K562 (cell line): Measurements from ENCODE around the gene OBSCN. TPM values are rescaled to one million over a fixed set of nuclear protein-coding genes. Genes with fewer than 3 reads are reported as not detected.
A peak's percentile ranks its signal among the peaks of the same experiment; 100 is the strongest.

Experiments used
- ATAC-seq: fragments of 200-7000 bp; cut with Tn5 transposase; 3 replicates; pipeline ENCODE4 v1.9.1; 2020; ENCODE audit warnings: moderate library complexity
- BruUV-seq: library from RNA; stranded (reverse); fragments of 400-500 nt; replicated peaks from 2 replicates; lab custom pipeline; 2021; lab: Mats Ljungman, UMichigan
- CTCF ChIA-PET: fragments of 300-600 bp; formaldehyde crosslinking; extraction: SDS; loops from one replicate; lab custom pipeline; 2021; ENCODE audit warnings: low intra/inter-chr PET ratio; lab: Yijun Ruan, JAX
- POLR2A ChIA-PET: fragments of 300-600, 350-650 bp; sonication (Branson Sonifier 250); formaldehyde crosslinking; extraction: SDS; loops from one replicate; lab custom pipeline; 2021; ENCODE audit warnings: antibody characterized with exemption, inconsistent platforms; lab: Yijun Ruan, JAX
- DNase-seq, 4 experiments: peaks; one replicate each; pipeline versions ENCODE4 v3.0.0 to v3.0.0-alpha.2; 2011 to 2018; ENCODE audit warnings: low spot score in 3 of 4, mixed read lengths in 3 of 4; ENCODE audit errors: extremely low read depth in 1 of 4
- FAIRE-seq: peaks from 2 replicates; lab custom pipeline; 2011; peaks lifted over from hg19 to GRCh38; lab: Jason Lieb, UNC
- H2AFZ ChIP-seq: 2 replicates; pipeline ENCODE4 v1.6.0; 2011; ENCODE audit warnings: low read depth, low read length, control low read depth, inconsistent platforms
- H3K27ac ChIP-seq: fragments of 200-600 bp; 3 replicates; pipeline ENCODE4 v1.8.0; 2011; ENCODE audit warnings: low read depth, mild to moderate bottlenecking, control low read depth, inconsistent platforms, low read length, moderate library complexity, mixed read lengths; ENCODE audit errors: extremely low read depth
- H3K27me3 ChIP-seq, 2 experiments: fragments of 300-600 bp in 1 of 2; 2 replicates in 1 of 2; 3 replicates in 1 of 2; pipeline versions ENCODE4 v1.6.0 to v1.8.0; 2011; ENCODE audit warnings: inconsistent platforms in 2 of 2, low read length in 2 of 2, mild to moderate bottlenecking in 1 of 2, mixed read lengths in 1 of 2, moderate library complexity in 1 of 2; ENCODE audit not compliant: control insufficient read depth in 2 of 2, insufficient read depth in 2 of 2
- H3K36me3 ChIP-seq: fragments of 300-600 bp; 3 replicates; pipeline ENCODE4 v1.8.0; 2011; ENCODE audit warnings: mild to moderate bottlenecking, low read length, inconsistent platforms; ENCODE audit not compliant: control insufficient read depth, insufficient read depth
- H3K4me1 ChIP-seq, 2 experiments: fragments of 200-600 bp in 1 of 2; replicated peaks in 1 of 2; 2 replicates in 1 of 2; 3 replicates in 1 of 2; pipeline versions ENCODE4 v1.5.1 to v1.8.0; 2011; ENCODE audit warnings: inconsistent platforms in 2 of 2, low read length in 2 of 2, mild to moderate bottlenecking in 1 of 2, mixed read lengths in 1 of 2, moderate library complexity in 1 of 2; ENCODE audit not compliant: control insufficient read depth in 2 of 2, insufficient read depth in 2 of 2
- H3K4me2 ChIP-seq: 2 replicates; pipeline ENCODE4 v1.6.1; 2011; ENCODE audit warnings: low read length, control low read depth, inconsistent platforms, mixed read lengths; ENCODE audit not compliant: insufficient read depth
- H3K4me3 ChIP-seq: fragments of 200-600 bp; sonication (generic), shearing (Covaris generic); 2 replicates; pipeline ENCODE4 v1.5.1; 2016; ENCODE audit warnings: control low read depth, inconsistent platforms
- H3K79me2 ChIP-seq: fragments of 200-600 bp; 3 replicates; pipeline ENCODE4 v1.8.0; 2011; ENCODE audit warnings: low read length, inconsistent platforms; ENCODE audit not compliant: control insufficient read depth, insufficient read depth
- H3K9ac ChIP-seq, 2 experiments: 2 replicates each; pipeline versions ENCODE4 v1.6.0 to v1.6.1; 2011; ENCODE audit warnings: low read depth in 2 of 2, low read length in 2 of 2, control low read depth in 1 of 2, inconsistent platforms in 1 of 2, mild to moderate bottlenecking in 1 of 2, mixed read lengths in 1 of 2; ENCODE audit not compliant: insufficient read depth in 1 of 2
- H3K9me1 ChIP-seq: one replicate; pipeline ENCODE4 v1.6.0; 2011; ENCODE audit warnings: inconsistent platforms, mild to moderate bottlenecking, low read length, moderate library complexity; ENCODE audit not compliant: control insufficient read depth, insufficient read depth
- H3K9me3 ChIP-seq: replicated peaks from 2 replicates; pipeline ENCODE4 v1.5.1; 2011; ENCODE audit warnings: low read depth, low read length, inconsistent platforms; ENCODE audit not compliant: control insufficient read depth, insufficient read depth
- H4K20me1 ChIP-seq: replicated peaks from 2 replicates; pipeline ENCODE4 v1.6.1; 2011; ENCODE audit warnings: low read length, inconsistent platforms, mixed read lengths; ENCODE audit not compliant: control insufficient read depth, insufficient read depth
- CREB5 ChIP-seq: fragments of 250-450 bp; sonication (Bioruptor Pico); IDR thresholded peaks from 2 replicates; pipeline ENCODE4 v1.5.0; 2020; ENCODE audit warnings: mild to moderate bottlenecking
- NBN ChIP-seq: fragments of 450-650 bp; IDR thresholded peaks from 2 replicates; pipeline ENCODE4 v1.6.1; 2016; ENCODE audit warnings: low read depth, mild to moderate bottlenecking
- NKRF ChIP-seq: fragments of 450-650 bp; IDR thresholded peaks from 2 replicates; pipeline ENCODE4 v1.6.1; 2016; ENCODE audit warnings: borderline replicate concordance
- PRMT5 ChIP-seq: sonication (generic); formaldehyde crosslinking; IDR thresholded peaks from 2 replicates; pipeline ENCODE4 v1.5.0; 2020; ENCODE audit warnings: missing genetic modification reagents
- THRAP3 ChIP-seq: fragments of 450-650 bp; IDR thresholded peaks from 2 replicates; pipeline ENCODE4 v1.6.1; 2016; ENCODE audit warnings: mild to moderate bottlenecking, inconsistent platforms, borderline replicate concordance
- TRIM25 ChIP-seq: fragments of 450-650 bp; IDR thresholded peaks from 2 replicates; pipeline ENCODE4 v1.7.0; 2016; ENCODE audit warnings: borderline replicate concordance
- ZNF277 ChIP-seq: fragments of 250-450 bp; sonication (Bioruptor Pico); IDR thresholded peaks from 2 replicates; pipeline ENCODE4 v1.8.0; 2022; ENCODE audit warnings: inconsistent platforms, mild to moderate bottlenecking, moderate library complexity, borderline replicate concordance
- ZNF449 ChIP-seq: fragments of 250-450 bp; sonication (Bioruptor Pico); IDR thresholded peaks from 2 replicates; pipeline ENCODE4 v1.8.0; 2022; ENCODE audit warnings: moderate library complexity, mild to moderate bottlenecking, inconsistent platforms
- ZNF740 ChIP-seq, 3 experiments: fragments of 200-800 bp in 1 of 3; sonication (Bioruptor generic) in 1 of 3; sonication (generic) in 1 of 3; formaldehyde crosslinking in 1 of 3; IDR thresholded peaks; 2 replicates each; pipeline versions ENCODE4 v1.6.1 to v1.8.0; 2016 to 2022; ENCODE audit warnings: mild to moderate bottlenecking in 2 of 3, missing compliant biosample characterization in 2 of 3, missing genetic modification characterization in 2 of 3, missing genetic modification reagents in 1 of 3
- WGBS: fragments of 100-300 bp; shearing (Covaris generic); methylation state at CpG from one replicate; pipeline ENCODE4 v1.1.6; 2016; ENCODE audit warnings: low coverage, mixed read lengths; ENCODE audit not compliant: insufficient coverage; ENCODE audit errors: missing lambda C conversion rate; 5-methylcytosine and 5-hydroxymethylcytosine counted together
- in situ Hi-C: fragments of 300-500 bp; cut with MboI; formaldehyde crosslinking; loops from 4 replicates; pipeline ENCODE4 v1.15.0; 2018; ENCODE audit warnings: inconsistent platforms, mixed read lengths
- intact Hi-C: fragments of 100-400 bp; cut with micrococcal nuclease; formaldehyde crosslinking; loops from 2 replicates; pipeline ENCODE4 v1.14.2; 2022
- polyA plus RNA-seq, 8 experiments: library from polyadenylated mRNA; depleted of rRNA in 4 of 8; stranded (reverse) in 5 of 8; unstranded in 3 of 8; fragments of >200 nt; fragmentation: Nextera tagmentation in 2 of 8; fragmentation: Illumina TruSeq in 1 of 8; extraction: Ambion mirVana in 2 of 8; extraction: Trizol in 1 of 8; gene quantifications; 2 replicates each; pipeline versions ENCODE4 v1.2.1 to v1.2.3, GENCODE V29; 2011 to 2014; ENCODE audit warnings: inconsistent platforms in 1 of 8, missing spikeins in 1 of 8
- total RNA-seq, 7 experiments: library from RNA; depleted of rRNA in 6 of 7; stranded (reverse); fragments of >200 nt in 6 of 7; fragmentation: Illumina TruSeq in 2 of 7; extraction: Trizol in 2 of 7; gene quantifications; 2 replicates each; pipeline versions ENCODE4 v1.2.1 to v1.2.3, GENCODE V29; 2011 to 2021; ENCODE audit warnings: low replicate concordance in 1 of 7

Gene OBSCN
- total and polyA plus RNA-seq, 9 of the 15 experiments (the other 6 are each of a cell fraction or from before 2014, with no cell fraction given): 0.18 to 19.7 (median 3.6) TPM

GRCh38 chr1:228278432-228278941 lies 70.6 kb downstream of the OBSCN start:
- no peak overlapping the region for H3K4me2 ChIP-seq
- no peak overlapping the region for H2AFZ ChIP-seq
- in situ Hi-C loops: no loop called here
- no peaks in the 10 kb centered on the region for H3K9me3 ChIP-seq
- no peak overlapping the region for H3K27ac ChIP-seq
- 64% methylated on average over 20 of the region's 21 CpGs for WGBS
- peaks cover 6% of the 10 kb centered on the region for H3K9me1 ChIP-seq
- intact Hi-C loops: no loop called here
- ChIA-PET CTCF (no interaction called here), POLR2A (interaction anchor here (0.6 to 1.0 kb wide), 4 partner anchors 8 to 16 kb away, joined by 3 to 4 read pairs (median 4); no protein-coding TSS in a partner anchor)
- no peak for DNase-seq
- no TSS peak for BruUV-seq
- H3K79me2 ChIP-seq: peaks cover 2% of the 10 kb centered on the region; the same call in 1 of the 3 replicates
- H3K27me3 ChIP-seq: no peaks in the 10 kb centered on the region
- TF ChIP-seq THRAP3 (no peak), ZNF449 (no peak), NBN (no peak), PRMT5 (no peak), TRIM25 (no peak), CREB5 (no peak), ZNF740 (CRISPR knock-in tag; IDR thresholded peaks at IDR 0.05) (no peak), ZNF740 (tag; IDR thresholded peaks at IDR 0.05) (no peak), NKRF (no peak), ZNF277 (CRISPR knock-in tag) (no peak)
- TF ChIP-seq, all 486 proteins: peak for 0
- Histone ChIP-seq H3K9ac (0 out of 4 replicates have a peak overlapping the region, but pooled peaks of 1 of the 2 experiments have one; percentile 39), H3K4me3 (no peak overlapping the region), H3K36me3 (peaks cover 7% of the 10 kb centered on the region; the same call in 1 of the 3 replicates), H4K20me1 (no peaks in the 10 kb centered on the region; the same call in 1 of the 2 replicates), H3K4me1 (peaks cover 5 to 82% of the 10 kb centered on the region in 2 experiments; a peak in 3 of 5 replicates)
- ATAC-seq: no peak
- FAIRE-seq: no peak
